ENCODE data around the gene PBX2.
"Not testable (repeated sequence)": the region's sequence is repeated elsewhere in the genome, so short reads cannot be mapped to it uniquely, and the experiment has no call there.

- not testable (repeated sequence) for TF ChIP-seq POLR2A, CTCF, POLR2AphosphoS5 (IDR thresholded peaks at IDR 0.05)
These were observed 2.1 kb downstream of the PBX2 start for GRCh38 chr6:32187725-32188380.

All from breast epithelium (tissue), 3 donors.